ENCODE results near the gene KCNJ18. TPM values are rescaled to one million over a fixed set of nuclear protein-coding genes. Genes with fewer than 3 reads are reported as not detected.
"Not testable (repeated sequence)": the region's sequence is repeated elsewhere in the genome, so short reads cannot be mapped to it uniquely, and the experiment has no call there.

KCNJ18 gene
- total RNA-seq, 1 donor from 2014 or later = not detected

DNA sequence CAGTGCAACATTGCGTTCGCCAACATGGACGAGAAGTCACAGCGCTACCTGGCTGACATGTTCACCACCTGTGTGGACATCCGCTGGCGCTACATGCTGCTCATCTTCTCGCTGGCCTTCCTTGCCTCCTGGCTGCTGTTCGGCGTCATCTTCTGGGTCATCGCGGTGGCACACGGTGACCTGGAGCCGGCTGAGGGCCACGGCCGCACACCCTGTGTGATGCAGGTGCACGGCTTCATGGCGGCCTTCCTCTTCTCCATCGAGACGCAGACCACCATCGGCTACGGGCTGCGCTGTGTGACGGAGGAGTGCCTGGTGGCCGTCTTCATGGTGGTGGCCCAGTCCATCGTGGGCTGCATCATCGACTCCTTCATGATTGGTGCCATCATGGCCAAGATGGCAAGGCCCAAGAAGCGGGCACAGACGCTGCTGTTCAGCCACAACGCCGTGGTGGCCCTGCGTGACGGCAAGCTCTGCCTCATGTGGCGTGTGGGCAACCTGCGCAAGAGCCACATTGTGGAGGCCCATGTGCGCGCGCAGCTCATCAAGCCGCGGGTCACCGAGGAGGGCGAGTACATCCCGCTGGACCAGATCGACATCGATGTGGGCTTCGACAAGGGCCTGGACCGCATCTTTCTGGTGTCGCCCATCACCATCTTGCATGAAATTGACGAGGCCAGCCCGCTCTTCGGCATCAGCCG is 10.8 kb downstream of the KCNJ18 start:
- DNase-seq (ENCODE audit: low read depth in 2 of 2) = not testable (repeated sequence)

DNA sequence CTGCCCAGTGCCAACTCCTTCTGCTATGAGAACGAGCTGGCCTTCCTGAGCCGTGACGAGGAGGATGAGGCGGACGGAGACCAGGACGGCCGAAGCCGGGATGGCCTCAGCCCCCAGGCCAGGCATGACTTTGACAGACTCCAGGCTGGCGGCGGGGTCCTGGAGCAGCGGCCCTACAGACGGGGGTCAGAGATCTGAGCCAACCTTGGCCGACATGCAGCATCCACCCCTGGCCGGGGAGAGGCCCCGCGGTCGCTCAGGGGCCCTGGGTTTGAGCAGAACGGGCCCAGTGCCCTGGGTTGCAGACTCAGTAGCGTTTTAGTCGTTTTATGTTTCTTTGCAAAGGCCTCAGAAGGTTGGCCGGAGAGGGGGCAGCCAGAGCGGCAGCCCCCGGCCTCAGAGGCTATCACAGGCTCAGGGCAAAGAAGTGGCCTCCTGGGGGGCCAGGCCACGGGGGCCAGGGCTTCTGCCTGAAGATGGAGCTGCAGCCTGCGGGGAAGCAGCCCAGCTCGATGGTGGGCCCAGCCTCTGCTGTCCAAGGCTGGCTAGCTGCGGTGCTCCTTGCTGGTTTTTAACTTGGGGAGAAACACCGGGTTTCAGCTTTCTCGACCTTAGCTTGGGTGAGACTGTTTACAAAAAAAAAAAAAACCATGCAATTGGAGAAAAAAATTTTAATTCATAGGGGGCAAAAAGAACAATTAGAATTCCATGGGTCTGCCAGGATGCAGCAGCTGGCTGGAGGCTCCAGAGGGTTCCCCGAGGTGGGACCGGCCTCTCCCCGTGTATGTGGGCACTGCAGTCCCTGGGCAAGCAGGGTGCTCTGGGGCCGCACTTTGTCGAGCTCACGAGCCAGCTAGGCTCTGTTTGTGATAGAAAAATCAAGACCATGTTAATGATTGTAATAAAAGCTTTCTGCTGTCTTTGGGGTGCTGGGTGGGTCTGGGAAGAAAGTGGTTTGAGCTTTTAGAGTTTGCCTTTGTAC is 11.9 kb downstream of the KCNJ18 start:
- DNase-seq (ENCODE audit: low read depth in 2 of 2) = not testable (repeated sequence)

DNA sequence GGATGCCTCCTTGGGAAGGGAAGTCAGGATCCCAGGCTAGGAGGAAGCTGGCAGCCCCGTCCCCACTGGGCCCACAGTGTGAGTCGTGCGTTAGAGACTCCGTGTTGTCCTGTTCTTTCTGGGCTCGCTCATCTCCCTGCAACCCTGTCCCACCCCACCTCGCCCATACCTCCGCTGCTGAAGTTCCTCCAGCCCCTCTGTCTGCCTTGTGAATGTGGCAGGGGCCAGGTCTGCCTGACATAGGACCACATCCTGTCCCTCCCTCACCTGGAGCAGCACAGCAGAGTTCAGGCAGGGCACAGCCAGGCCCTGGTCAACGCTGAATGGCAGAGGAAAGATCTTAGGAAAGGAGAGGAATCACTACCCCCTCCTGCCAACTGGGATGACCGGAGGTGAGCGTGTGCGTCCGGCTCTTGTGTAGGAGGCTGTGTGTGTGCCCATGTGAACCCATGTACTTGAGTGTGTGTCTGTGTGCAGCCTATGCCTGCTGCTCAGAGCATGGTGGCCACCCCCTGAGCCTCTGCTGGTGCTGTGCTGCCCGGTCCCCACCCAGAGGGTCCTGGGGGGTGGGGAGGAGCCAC is 12.8 kb downstream of the KCNJ18 start:
- DNase-seq (ENCODE audit: low read depth in 2 of 2) = no peak

DNA sequence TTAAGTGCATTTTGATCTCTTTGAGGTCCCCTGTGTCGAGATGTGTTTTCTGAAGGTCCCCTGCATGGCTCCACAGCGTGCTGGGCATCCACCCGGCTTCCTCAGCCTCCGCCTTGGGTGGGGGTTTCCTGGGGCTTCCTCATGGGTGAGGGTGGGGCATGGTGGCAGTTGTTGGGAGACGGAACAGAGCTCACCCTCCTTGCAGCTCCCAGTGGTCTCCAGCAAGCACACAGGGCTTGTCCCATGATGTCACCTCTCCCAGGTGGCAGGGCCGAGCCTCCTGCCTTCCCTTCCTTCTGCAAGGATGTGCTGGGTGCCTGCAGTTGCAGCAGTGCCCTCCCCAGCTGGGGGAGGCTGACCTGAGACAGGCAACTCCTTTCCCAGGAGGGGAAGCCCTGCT is 13.4 kb downstream of the KCNJ18 start:
- DNase-seq (ENCODE audit: low read depth in 2 of 2) = not testable (repeated sequence)

DNA sequence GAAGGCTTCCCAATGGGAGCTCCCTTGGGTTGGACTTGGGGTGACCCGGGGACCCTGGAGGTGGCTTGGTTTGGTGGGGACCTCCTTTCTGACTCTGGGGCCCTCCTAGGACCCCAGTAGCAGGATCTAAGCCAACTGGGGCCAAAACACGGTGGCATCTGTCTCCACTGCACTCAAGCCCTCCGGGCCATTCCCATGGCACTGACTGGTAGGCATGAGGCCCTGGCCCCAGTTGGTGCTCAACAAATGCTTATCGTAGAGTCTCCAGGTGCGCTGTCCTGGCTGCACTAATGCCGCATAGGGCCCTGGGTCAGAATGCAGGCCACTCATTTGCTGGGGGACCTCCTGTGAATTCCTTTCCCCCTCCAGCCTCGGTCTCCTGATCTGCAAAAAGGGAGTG is 14.2 kb downstream of the KCNJ18 start:
- not testable (repeated sequence) for DNase-seq (ENCODE audit: low read depth in 2 of 2)

DNA sequence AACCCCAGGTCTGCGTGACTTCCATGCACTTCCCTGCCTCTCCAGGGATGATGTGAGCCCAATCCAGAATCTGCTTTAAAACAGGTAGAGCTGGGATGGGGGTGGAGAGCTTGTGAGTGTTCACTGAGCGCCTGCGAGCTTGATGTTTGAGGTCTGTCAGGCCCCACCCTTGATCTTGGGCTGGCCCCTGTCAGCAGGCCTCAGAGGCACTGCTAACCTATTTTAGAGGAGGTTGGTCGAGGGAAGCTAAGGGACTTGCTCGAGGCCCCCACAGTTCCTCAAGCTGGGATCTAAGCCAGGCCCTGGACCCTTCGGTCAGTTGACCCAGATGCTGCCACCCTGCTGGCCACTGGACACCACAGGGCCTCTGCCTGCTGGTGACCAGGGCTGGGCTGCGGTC is 14.8 kb downstream of the KCNJ18 start:
- DNase-seq (ENCODE audit: low read depth in 2 of 2) = not testable (repeated sequence)

DNA sequence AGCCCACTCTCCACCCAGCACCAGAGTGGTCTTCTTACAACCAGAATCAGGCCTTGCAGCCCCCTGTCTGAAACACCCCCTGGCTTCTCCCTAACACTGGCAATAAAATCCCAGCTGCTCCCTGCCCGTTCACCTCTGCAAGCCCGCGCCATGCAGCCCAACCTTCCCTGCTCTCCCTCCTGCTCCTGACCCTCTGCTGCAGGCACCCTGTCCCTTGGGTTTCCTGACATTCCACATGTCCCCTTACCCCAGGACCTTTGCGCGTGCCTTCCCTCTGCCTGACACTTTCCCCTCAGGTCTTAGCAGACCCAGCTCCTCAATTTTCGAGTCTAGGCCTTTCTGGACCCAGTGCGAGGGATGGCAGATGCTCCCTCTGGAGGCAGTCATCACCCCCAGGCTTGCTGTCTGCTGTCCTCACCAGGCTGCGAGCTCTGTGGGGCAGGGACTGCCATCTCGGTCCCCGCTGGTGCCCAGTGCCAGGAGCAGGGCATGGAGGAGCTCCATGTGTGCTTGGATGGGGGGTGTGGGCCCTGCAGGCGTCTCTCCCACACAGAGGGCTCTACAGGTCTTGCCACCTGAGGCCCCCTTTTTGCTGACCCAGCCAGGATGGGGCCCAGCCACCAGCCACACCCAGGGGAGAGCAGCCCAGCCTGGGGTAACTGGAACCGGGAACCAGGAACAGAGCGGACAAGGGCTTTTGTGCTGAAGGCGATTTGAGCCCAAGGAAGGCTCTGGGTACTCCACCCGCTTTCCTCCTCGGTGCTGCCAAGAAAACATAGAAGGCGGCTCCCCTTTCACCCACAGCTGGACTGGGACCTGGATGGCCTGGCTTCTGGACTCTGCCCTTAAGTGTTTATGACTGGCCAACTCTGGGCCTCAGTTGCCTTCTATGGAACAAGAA is 15.6 kb downstream of the KCNJ18 start:
- DNase-seq (ENCODE audit: low read depth in 2 of 2) = not testable (repeated sequence)

DNA sequence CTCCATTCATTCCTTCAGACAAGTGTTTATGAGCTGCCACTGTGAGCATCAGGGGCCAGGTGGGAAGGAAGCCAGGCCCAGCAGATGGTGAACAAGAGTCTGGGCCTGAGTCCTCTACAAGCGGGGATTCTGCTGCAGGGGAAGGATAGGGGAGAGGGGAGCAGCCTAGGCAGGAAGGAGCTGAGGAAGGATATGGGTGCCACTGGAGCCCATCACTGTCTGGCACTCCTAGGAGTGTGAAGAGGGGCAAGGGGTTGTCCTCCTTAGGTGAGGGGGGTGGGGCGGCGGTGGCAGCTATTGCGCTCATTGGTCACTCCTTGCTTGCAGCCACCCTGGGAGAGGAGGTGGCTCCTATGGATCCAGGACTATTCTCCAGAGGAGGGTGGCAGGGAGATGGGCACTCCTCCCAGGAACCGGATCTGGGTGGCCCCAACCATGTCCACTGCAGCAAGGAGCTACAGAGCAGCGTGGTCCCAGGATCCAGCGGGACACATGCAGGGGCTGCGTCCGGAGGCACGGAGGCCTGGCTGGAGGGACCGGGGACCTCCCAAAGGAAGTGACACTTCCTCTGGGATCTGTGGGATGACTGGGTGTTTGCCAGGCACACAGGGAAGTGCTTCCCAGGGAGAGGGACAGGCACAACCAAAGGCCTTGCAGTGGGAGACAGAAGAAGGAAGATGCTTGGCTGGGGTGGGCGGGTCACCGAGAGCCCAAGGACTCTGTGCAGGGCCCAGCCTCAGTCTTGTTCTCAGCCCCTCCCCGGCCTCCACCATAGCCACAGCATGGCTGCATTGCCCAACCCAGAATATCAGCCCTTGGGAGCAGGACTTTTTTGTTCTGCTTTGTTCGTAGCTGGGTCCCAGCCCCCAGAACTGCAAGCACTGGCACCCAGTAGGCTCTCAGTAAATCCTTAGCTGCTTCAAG is 16.6 kb downstream of the KCNJ18 start:
- DNase-seq (ENCODE audit: low read depth in 2 of 2) = not testable (repeated sequence)

DNA sequence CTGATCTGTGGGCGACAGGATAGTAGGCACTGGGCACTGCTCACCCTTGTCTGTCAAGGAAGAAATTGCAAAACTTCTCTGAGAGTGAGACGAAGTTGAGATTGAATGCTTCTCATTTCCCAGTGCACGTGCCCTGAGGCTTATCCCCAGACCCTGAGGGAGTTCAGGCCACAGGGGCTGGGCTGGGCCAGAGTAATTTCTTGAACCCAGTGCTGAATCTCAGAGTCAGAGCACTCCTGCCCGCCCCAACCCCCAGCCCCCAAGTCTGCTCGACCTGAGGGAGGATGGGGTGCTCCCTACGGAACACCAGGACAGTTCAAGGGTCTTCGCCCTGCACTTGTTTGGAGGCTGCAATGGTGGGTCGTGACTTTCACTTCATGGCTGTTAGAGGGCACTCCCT is 17.7 kb downstream of the KCNJ18 start:
- DNase-seq (ENCODE audit: low read depth in 2 of 2) = not testable (repeated sequence)

DNA sequence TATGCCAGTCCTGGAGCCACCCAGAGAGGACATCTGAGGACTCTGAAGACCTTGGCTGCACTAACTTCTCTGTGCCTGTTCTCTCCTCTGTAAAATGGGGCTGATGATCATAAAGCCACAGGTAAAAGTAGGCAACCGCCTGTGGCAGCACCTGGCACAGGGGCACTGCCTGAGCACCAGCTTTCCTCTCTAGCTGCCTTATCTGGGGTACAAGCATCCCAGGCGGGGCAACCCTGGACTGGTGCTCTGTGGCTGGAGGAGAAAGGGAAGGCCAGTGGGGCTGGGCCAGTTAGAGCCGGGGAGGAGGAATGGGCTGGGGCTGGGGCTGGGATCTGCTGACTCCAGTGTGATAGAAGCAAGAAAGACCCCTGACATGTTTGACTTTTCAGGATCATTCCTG is 18.2 kb downstream of the KCNJ18 start:
- DNase-seq (ENCODE audit: low read depth in 2 of 2) = not testable (repeated sequence)

DNA sequence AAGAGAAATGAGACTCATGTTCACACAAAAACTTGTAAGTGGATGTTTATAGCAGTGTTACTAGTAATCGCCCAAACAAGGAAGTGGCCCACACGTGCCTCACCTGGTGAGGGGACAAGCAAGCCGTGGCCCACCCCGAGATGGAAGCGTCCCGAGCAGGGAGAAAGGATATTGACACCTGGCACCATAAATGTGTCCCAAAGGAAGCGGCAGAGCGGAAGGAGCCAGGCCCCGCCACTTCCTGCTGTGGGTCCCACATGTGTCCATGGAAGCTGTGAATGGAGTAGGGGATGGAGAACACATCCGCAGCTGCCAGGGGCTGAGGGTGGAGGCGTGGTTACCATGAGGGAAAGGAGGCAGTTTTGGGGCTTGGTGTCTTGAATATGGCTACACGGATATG is 18.9 kb downstream of the KCNJ18 start:
- no peak for DNase-seq (ENCODE audit: low read depth in 2 of 2)

DNA sequence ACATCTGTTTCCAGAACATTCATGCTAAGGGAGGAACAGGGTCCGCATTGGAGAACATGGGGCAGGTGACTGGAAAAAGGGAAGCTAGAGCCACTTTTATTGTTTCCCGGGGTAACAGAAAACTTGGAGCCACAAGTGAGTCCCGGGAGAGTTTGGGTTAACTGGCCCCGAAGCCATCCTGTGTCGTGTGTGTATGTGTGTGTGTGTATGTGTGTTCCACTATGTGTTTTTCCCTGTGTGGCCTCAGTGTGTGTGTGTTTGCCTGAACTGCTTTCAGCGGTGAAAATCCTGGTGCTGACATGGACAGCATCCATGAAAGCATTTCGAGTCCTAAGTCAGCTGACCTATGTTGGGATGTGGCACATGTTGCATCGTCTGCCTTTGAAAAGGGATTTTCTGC is 20.7 kb downstream of the KCNJ18 start:
- DNase-seq (ENCODE audit: low read depth in 2 of 2) = not testable (repeated sequence)

DNA sequence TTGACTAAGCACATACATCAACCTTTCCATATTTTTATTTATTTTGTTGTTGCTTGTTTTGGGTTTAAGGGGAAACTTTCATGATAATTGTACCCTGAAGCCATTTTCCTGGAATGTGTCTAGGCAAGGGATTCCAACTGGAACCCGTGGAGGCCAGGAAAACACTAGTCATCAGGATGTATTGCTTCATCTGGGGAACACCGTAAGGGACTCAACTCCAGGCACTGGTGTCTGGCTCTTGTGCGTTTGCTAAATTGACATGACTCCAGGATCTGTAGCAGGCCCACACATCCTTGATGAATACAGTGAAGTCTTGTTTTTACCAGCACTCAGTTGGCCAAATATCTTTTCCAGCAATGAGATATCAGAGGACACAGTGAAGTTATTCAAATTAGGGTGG is 21.3 kb downstream of the KCNJ18 start:
- DNase-seq (ENCODE audit: low read depth in 2 of 2) = not testable (repeated sequence)

DNA sequence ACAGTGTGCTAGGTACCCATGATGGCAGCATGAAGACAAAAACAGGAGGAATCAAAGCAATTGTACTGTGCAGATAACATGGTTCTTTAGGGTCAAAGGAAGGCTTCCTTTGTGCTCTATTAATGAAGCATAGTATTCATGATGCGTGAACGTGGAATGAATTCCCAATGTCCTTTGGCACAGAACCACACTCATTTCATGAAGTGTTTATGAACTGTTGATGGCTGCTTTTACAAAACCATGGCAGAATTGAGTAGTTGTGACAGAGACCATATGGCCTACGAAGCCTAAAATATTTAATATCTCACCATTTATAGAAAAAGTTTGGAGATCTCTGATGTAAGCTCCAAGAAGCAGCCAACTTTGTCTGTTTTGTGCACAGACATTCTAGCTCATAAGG is 22.4 kb downstream of the KCNJ18 start:
- DNase-seq (ENCODE audit: low read depth in 2 of 2) = not testable (repeated sequence)

DNA sequence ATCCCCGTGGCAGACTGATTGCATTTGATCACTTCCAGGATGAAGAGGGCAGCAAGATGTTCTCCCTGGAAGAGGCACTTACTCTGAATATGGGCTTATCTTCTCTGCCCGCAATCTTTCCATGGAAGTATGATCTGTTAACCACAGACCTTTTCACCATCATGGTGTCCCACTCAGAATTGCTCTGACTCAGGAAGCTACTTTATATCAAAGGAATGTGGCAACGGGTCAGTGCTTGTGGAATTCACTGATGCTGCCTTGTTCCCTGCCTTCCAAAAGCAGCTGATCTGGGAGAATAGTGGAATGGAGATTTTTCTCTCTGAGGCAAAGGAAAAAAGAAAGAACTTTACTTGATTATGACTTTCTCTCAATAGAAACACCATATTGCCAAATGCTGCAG is 23.6 kb downstream of the KCNJ18 start:
- DNase-seq (ENCODE audit: low read depth in 2 of 2) = not testable (repeated sequence)

DNA sequence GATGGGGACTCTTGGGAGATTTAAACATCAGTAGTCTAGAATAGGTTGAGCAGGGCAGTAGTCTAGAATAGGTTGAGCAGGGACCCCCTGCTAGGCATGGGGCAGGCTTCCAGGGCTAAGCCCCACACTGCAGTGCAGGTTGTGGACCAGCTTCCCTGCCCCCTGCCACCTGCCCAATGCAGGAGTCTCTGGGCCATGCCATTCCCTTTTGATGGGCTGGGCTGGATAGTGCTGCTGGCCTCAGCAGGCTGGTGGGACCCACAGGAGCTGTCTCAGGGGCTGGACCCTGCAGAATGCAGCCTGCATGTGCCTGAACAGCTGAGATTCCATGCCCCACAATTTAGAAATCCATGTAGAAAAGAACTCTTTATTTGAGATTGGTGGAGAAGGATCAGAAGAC is 26.6 kb downstream of the KCNJ18 start:
- DNase-seq (ENCODE audit: low read depth in 2 of 2) = not testable (repeated sequence)

DNA sequence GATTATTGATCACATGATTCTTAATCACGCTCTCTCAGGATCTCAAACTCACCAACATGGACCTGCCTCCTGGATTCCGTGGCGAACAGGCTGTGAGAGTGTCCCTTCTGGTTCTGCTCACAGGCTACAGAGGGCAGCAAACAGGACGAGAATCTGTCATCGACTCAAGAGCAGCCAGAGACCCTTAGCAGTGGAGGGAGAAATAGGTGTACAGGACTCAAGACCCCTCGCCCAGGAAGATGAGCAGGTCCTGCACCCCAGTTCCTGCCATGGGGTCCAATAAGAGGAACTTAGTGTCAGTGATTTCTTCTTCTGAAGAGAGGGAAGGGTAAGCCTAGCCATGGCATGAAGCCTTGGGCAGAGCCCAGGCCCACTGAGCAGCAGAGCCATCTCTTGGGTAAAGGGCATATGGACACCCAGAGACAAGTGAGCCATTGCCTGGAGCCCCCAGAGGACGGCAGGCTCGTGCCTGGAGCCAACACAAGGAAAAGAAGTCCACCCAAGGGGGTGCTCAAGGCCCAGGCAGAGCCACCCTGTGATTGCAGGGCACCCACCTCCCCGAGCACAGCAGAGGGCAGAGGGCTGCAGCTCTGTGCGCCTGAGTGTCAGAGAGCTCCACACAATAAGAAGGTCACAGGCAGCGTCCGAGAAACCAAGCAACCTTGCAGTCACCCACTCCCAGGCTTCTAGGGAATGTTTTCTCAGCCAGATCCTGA is 27.3 kb downstream of the KCNJ18 start:
- not testable (repeated sequence) for DNase-seq (ENCODE audit: low read depth in 2 of 2)

DNA sequence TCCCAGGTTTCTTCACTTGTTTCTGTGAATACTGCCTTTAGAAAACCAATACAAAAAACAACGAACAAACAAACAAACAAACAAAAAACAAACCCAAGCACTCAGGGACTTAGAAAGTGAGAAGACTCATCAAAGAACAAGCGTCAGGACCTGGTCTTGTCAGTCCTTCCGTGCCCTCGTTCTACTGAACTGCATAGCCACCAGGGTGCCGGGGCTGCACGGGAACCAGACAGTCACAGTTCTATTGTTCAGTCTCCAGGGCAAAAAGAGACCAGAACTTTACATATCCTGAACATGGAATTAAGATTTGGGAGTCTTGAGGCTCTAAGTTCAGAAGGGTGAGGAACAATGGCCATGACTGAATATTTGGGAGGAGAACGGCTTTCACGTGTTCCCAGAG is 28.2 kb downstream of the KCNJ18 start:
- not testable (repeated sequence) for DNase-seq (ENCODE audit: low read depth in 2 of 2)

DNA sequence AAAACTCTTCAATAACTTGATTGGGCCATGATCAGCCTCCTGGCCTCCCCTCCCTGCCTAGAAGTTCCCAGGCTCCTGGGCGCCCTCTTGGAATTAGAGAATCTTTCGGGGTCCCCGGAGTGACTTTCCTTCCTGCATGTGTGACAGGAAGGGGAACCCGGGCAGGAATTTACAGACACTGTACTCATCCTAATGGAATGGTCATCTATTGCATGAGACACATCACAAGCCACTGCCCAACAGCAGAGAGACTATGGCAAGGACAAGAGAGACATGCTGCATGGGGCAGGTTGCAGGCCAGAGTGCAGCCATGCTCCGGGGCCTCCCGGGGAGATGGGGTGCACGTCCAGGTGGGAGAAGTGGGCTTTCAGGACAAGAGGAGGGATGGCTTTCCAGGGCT is 29.9 kb downstream of the KCNJ18 start:
- DNase-seq (ENCODE audit: low read depth in 2 of 2) = not testable (repeated sequence)
